Osteocyte (in vitro differentiated cells): ENCODE data around the gene TH. TPM values are rescaled to one million over a fixed set of nuclear protein-coding genes. Genes with fewer than 3 reads are reported as not detected.

Experiments used
- DNase-seq: peaks from one replicate; pipeline ENCODE4 v3.0.0; 2021; ENCODE audit warnings: mixed read lengths; ENCODE audit not compliant: unreplicated experiment; ENCODE audit errors: extremely low spot score
- H3K27ac Mint-ChIP-seq: one replicate; pipeline ENCODE4 v1.8.0; 2021; ENCODE audit warnings: mild to moderate bottlenecking, mixed read lengths; ENCODE audit not compliant: unreplicated experiment
- H3K27me3 Mint-ChIP-seq: one replicate; pipeline ENCODE4 v1.8.0; 2021; ENCODE audit warnings: mixed read lengths; ENCODE audit not compliant: unreplicated experiment
- H3K36me3 Mint-ChIP-seq: one replicate; pipeline ENCODE4 v1.8.0; 2021; ENCODE audit warnings: mixed read lengths; ENCODE audit not compliant: unreplicated experiment
- H3K4me1 Mint-ChIP-seq: one replicate; pipeline ENCODE4 v1.8.0; 2021; ENCODE audit warnings: mixed read lengths; ENCODE audit not compliant: unreplicated experiment
- H3K4me3 Mint-ChIP-seq: one replicate; pipeline ENCODE4 v1.8.0; 2021; ENCODE audit warnings: mild to moderate bottlenecking, moderate library complexity, mixed read lengths; ENCODE audit not compliant: unreplicated experiment
- H3K9me3 Mint-ChIP-seq: one replicate; pipeline ENCODE4 v1.8.0; 2021; ENCODE audit warnings: mixed read lengths; ENCODE audit not compliant: unreplicated experiment
- total RNA-seq: library from RNA; stranded (reverse); gene quantifications from 2 replicates; pipeline ENCODE4 v1.2.1, GENCODE V29; 2021
- TF ChIP-seq, protein P1 (sequence below): fragments of 200-600 bp; sonication (generic); IDR thresholded peaks from 2 replicates; pipeline ENCODE4 v1.5.0; 2021; ENCODE audit warnings: antibody characterized with exemption, mild to moderate bottlenecking, moderate library complexity

The TH gene
- total RNA-seq, 1 donor from 2014 or later: 0.75 TPM

GRCh38 chr11:2154195-2154585, 17.4 kb downstream of the TH start:
- Mint-ChIP-seq H3K27me3 (peaks cover 8% of the 10 kb centered on the region), H3K36me3 (no peaks in the 10 kb centered on the region), H3K4me3 (no peak overlapping the region), H3K4me1 (peaks cover 20% of the 10 kb centered on the region), H3K27ac (no peak overlapping the region), H3K9me3 (no peaks in the 10 kb centered on the region)
- DNase-seq: no peak
- TF ChIP-seq, protein P1, sequence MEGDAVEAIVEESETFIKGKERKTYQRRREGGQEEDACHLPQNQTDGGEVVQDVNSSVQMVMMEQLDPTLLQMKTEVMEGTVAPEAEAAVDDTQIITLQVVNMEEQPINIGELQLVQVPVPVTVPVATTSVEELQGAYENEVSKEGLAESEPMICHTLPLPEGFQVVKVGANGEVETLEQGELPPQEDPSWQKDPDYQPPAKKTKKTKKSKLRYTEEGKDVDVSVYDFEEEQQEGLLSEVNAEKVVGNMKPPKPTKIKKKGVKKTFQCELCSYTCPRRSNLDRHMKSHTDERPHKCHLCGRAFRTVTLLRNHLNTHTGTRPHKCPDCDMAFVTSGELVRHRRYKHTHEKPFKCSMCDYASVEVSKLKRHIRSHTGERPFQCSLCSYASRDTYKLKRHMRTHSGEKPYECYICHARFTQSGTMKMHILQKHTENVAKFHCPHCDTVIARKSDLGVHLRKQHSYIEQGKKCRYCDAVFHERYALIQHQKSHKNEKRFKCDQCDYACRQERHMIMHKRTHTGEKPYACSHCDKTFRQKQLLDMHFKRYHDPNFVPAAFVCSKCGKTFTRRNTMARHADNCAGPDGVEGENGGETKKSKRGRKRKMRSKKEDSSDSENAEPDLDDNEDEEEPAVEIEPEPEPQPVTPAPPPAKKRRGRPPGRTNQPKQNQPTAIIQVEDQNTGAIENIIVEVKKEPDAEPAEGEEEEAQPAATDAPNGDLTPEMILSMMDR: no peak

- TF ChIP-seq, protein P1: no peak
- DNase-seq: no peak
- no peaks in the 10 kb centered on the region for H3K9me3 Mint-ChIP-seq
- no peak overlapping the region for H3K4me3 Mint-ChIP-seq
- no peak overlapping the region for H3K27ac Mint-ChIP-seq
- peaks cover 25% of the 10 kb centered on the region for H3K4me1 Mint-ChIP-seq
- peaks cover 13% of the 10 kb centered on the region for H3K27me3 Mint-ChIP-seq
- no peaks in the 10 kb centered on the region for H3K36me3 Mint-ChIP-seq
Observed at GRCh38 chr11:2153581-2154194, 17.9 kb downstream of the TH start.

GRCh38 chr11:2151500-2152257, 19.9 kb downstream of the TH start:
- peaks cover 26% of the 10 kb centered on the region for H3K27me3 Mint-ChIP-seq
- TF ChIP-seq, protein P1: peak; percentile 70
- H3K4me1 Mint-ChIP-seq: peaks cover 28% of the 10 kb centered on the region
- no peak for DNase-seq
- H3K9me3 Mint-ChIP-seq: no peaks in the 10 kb centered on the region
- no peaks in the 10 kb centered on the region for H3K36me3 Mint-ChIP-seq
- peak overlapping the region; percentile 7 for H3K27ac Mint-ChIP-seq
- H3K4me3 Mint-ChIP-seq: no peak overlapping the region

- no peak overlapping the region for H3K27ac Mint-ChIP-seq
- TF ChIP-seq, protein P1: peak; percentile 78
- no peak for DNase-seq
- no peaks in the 10 kb centered on the region for H3K9me3 Mint-ChIP-seq
- H3K4me1 Mint-ChIP-seq: peaks cover 28% of the 10 kb centered on the region
- no peaks in the 10 kb centered on the region for H3K36me3 Mint-ChIP-seq
- peaks cover 40% of the 10 kb centered on the region for H3K27me3 Mint-ChIP-seq
- H3K4me3 Mint-ChIP-seq: no peak overlapping the region
Observed at GRCh38 chr11:2149864-2150847, 21.5 kb downstream of the TH start.
